ENCODE data around the gene PHTF2. TPM values are rescaled to one million over a fixed set of nuclear protein-coding genes. Genes with fewer than 3 reads are reported as not detected.

Gene PHTF2
- total RNA-seq, 1 experiment from 2014 or later, result 52.0 TPM

DNA sequence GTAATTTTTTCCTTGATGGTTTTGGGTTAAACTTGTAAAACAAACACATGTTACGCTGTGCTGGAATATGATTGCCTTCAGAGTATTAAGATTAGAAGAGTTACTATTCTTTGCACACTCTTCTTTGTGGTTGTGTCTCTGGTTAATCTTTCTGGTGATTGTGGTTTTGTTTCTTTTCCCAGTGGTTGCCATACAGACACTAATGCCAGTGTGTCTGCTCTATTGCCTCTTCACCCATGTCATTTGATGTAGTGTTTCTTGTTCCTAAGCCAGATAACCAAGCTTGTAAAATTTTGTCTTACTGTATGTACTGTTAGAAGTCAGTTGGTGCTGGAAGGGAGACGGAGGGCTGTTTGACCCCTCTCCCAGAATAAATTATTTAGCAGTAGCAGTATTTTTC is 124.8 kb downstream of the PHTF2 start:
- Histone ChIP-seq H4K20me1 (ENCODE audit: insufficient read depth) (no peaks in the 10 kb centered on the region), H3F3A (ENCODE audit: insufficient read depth, low read depth) (no peaks in the 10 kb centered on the region), H3K9me3 (ENCODE audit: insufficient read depth, low read depth) (no peaks in the 10 kb centered on the region), H3K9me2 (ENCODE audit: insufficient read depth) (no peaks in the 10 kb centered on the region), H3K27me3 (ENCODE audit: insufficient read depth, low read depth) (no peaks in the 10 kb centered on the region), H3K4me2 (no peak overlapping the region), H2AFZ (no peak overlapping the region), H3K36me3 (ENCODE audit: low read depth) (no peaks in the 10 kb centered on the region; the same call in 1 of the 2 replicates), H3K4me1 (replicated peaks; ENCODE audit: insufficient read depth) (no peaks in the 10 kb centered on the region), H3K79me2 (ENCODE audit: low read depth) (no peaks in the 10 kb centered on the region), H3K27ac (no peak overlapping the region), H3K4me3 (no peak overlapping the region)
- TF ChIP-seq CTCF (conservative IDR thresholded peaks at IDR 0.05), result no peak
- no peak for TF ChIP-seq EZH2 (IDR thresholded peaks at IDR 0.05; ENCODE audit: low read depth)
- BruUV-seq (replicated peaks), result no TSS peak
- ChIA-PET POLR2A (ENCODE audit: unreplicated experiment) (interaction anchor here (0.7 kb wide), 1 partner anchor 23 kb away, joined by 4 read pairs; no protein-coding TSS in a partner anchor), CTCF (no interaction called here)
- intact Hi-C loops (cut with micrococcal nuclease; ENCODE audit: unreplicated experiment), result no loop called here
- no peak for DNase-seq

DNA sequence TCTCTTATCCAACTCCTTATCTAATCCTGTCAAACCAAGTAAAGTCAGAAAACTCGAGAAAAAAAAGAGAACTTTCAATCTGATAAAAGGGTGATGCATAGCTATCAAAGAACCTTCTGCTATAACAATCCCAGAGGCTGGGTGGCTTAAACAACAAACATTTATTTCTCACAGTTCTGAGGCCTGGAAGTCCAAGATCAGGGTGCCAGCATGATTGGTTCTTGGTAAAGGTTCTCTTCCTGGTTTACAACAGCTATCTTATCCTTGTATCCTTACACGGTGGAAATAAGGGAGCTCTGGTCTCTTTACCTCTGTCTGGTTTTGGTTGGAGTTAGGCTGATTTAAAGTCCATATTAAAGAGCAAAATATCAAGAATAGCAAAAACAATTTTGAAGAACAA is 131.9 kb downstream of the PHTF2 start:
- no peak overlapping the region for H2AFZ ChIP-seq
- POLR2A ChIA-PET (ENCODE audit: unreplicated experiment), result no interaction called here
- no peak for DNase-seq
- H3K4me1 ChIP-seq (replicated peaks; ENCODE audit: insufficient read depth), result no peaks in the 10 kb centered on the region
- intact Hi-C loops (cut with micrococcal nuclease; ENCODE audit: unreplicated experiment), result loop anchor here (5.0 kb wide), 1 partner anchor 273 kb away; no protein-coding TSS in a partner anchor
- H3K4me2 ChIP-seq, result no peak overlapping the region
- no peaks in the 10 kb centered on the region for H3F3A ChIP-seq (ENCODE audit: insufficient read depth, low read depth)
- H3K4me3 ChIP-seq, result no peak overlapping the region
- CTCF ChIA-PET, result no interaction called here
- no peak for TF ChIP-seq CTCF (conservative IDR thresholded peaks at IDR 0.05)
- no peak for TF ChIP-seq EZH2 (IDR thresholded peaks at IDR 0.05; ENCODE audit: low read depth)
- H4K20me1 ChIP-seq (ENCODE audit: insufficient read depth), result no peaks in the 10 kb centered on the region
- H3K27me3 ChIP-seq (ENCODE audit: insufficient read depth, low read depth), result no peaks in the 10 kb centered on the region
- no peaks in the 10 kb centered on the region for H3K36me3 ChIP-seq (ENCODE audit: low read depth)
- no peak overlapping the region for H3K27ac ChIP-seq
- no TSS peak for BruUV-seq (replicated peaks)
- H3K9me2 ChIP-seq (ENCODE audit: insufficient read depth), result no peaks in the 10 kb centered on the region
- H3K79me2 ChIP-seq (ENCODE audit: low read depth), result no peaks in the 10 kb centered on the region
- no peaks in the 10 kb centered on the region for H3K9me3 ChIP-seq (ENCODE audit: insufficient read depth, low read depth)

- Histone ChIP-seq H4K20me1 (ENCODE audit: insufficient read depth) (no peaks in the 10 kb centered on the region), H3K4me3 (no peak overlapping the region), H3K4me1 (replicated peaks; ENCODE audit: insufficient read depth) (no peaks in the 10 kb centered on the region), H3K27ac (no peak overlapping the region), H3K9me3 (ENCODE audit: insufficient read depth, low read depth) (no peaks in the 10 kb centered on the region), H2AFZ (no peak overlapping the region), H3K36me3 (ENCODE audit: low read depth) (no peaks in the 10 kb centered on the region), H3K27me3 (ENCODE audit: insufficient read depth, low read depth) (no peaks in the 10 kb centered on the region), H3K4me2 (no peak overlapping the region), H3K9me2 (ENCODE audit: insufficient read depth) (no peaks in the 10 kb centered on the region), H3K79me2 (ENCODE audit: low read depth) (no peaks in the 10 kb centered on the region), H3F3A (ENCODE audit: insufficient read depth, low read depth) (no peaks in the 10 kb centered on the region)
- DNase-seq, result no peak
- ChIA-PET CTCF (no interaction called here), POLR2A (ENCODE audit: unreplicated experiment) (no interaction called here)
- no TSS peak for BruUV-seq (replicated peaks)
- TF ChIP-seq EZH2 (IDR thresholded peaks at IDR 0.05; ENCODE audit: low read depth) (no peak), CTCF (conservative IDR thresholded peaks at IDR 0.05) (no peak)
- intact Hi-C loops (cut with micrococcal nuclease; ENCODE audit: unreplicated experiment), result loop anchor here (2.0 to 5.0 kb wide), 2 partner anchors 133 to 275 kb away; partner anchors contain the start of genes PHTF2 and TMEM60
These were observed 133.3 kb downstream of the PHTF2 start for GRCh38 chr7:77931841-77932240.

All from PC-9 (cell line).